Omental fat pad (tissue), 4 donors: ENCODE results near the gene KLF2. TPM values are rescaled to one million over a fixed set of nuclear protein-coding genes. Genes with fewer than 3 reads are reported as not detected.

Experiments used
- ATAC-seq: fragments of 150-250 bp; one replicate; pipeline ENCODE4 v1.9.1; 2016; ENCODE audit warnings: mild to moderate bottlenecking, moderate library complexity; ENCODE audit not compliant: low FRiP score
- DNase-seq: peaks from one replicate; pipeline ENCODE4 v3.0.0-alpha.2; 2019; ENCODE audit warnings: low spot score
- CTCF ChIP-seq, 3 donors: fragments of 450-650 bp; IDR thresholded peaks; one replicate each; pipeline ENCODE4 v1.5.1; 2016 to 2017; ENCODE audit warnings: antibody characterized with exemption in 3 of 3, mild to moderate bottlenecking in 3 of 3, moderate library complexity in 2 of 3
- total RNA-seq, 4 donors: library from RNA; depleted of rRNA; stranded (reverse); fragments of >200 nt; gene quantifications; one replicate each; pipeline ENCODE4 v1.1.0, GENCODE V29; 2016

Gene KLF2
- total RNA-seq, 4 donors from 2014 or later, result 61.1 to 160 (median 85.9) TPM

GRCh38 chr19:16359074-16359473 is 34.4 kb downstream of the KLF2 start:
- no peak for TF ChIP-seq CTCF (IDR thresholded peaks at IDR 0.05)
- ATAC-seq (no peak), DNase-seq (no peak)

GRCh38 chr19:16359964-16360363 is 35.3 kb downstream of the KLF2 start:
- TF ChIP-seq CTCF (IDR thresholded peaks at IDR 0.05), result no peak
- ATAC-seq (no peak), DNase-seq (no peak)

GRCh38 chr19:16360738-16361137 is 36.1 kb downstream of the KLF2 start:
- ATAC-seq, result no peak
- no peak for TF ChIP-seq CTCF (IDR thresholded peaks at IDR 0.05)
- no peak for DNase-seq

GRCh38 chr19:16361254-16361653 is 36.6 kb downstream of the KLF2 start:
- DNase-seq (no peak), ATAC-seq (no peak)
- no peak for TF ChIP-seq CTCF (IDR thresholded peaks at IDR 0.05)

- ATAC-seq (no peak), DNase-seq (no peak)
- TF ChIP-seq CTCF (IDR thresholded peaks at IDR 0.05), result no peak
Observed at GRCh38 chr19:16361926-16362325, 37.3 kb downstream of the KLF2 start.

GRCh38 chr19:16363133-16363851 is 38.7 kb downstream of the KLF2 start:
- no peak for TF ChIP-seq CTCF (IDR thresholded peaks at IDR 0.05)
- ATAC-seq (no peak), DNase-seq (no peak)

GRCh38 chr19:16363852-16364230 is 39.2 kb downstream of the KLF2 start:
- no peak for ATAC-seq
- no peak for TF ChIP-seq CTCF (IDR thresholded peaks at IDR 0.05)
- DNase-seq, result no peak
